ENCODE data around the gene CYP8B1. TPM values are rescaled to one million over a fixed set of nuclear protein-coding genes. Genes with fewer than 3 reads are reported as not detected.

The CYP8B1 gene
- total and polyA plus RNA-seq, 2 of the 13 experiments (the other 11 are each of a cell fraction or from before 2014, with no cell fraction given): 0.58 to 2.0 TPM

- TF ChIP-seq ZBTB14 (CRISPR knock-in tag; IDR thresholded peaks at IDR 0.05): no peak
- TF ChIP-seq TCF7 (IDR thresholded peaks at IDR 0.05; ENCODE audit: low read depth): peak; percentile 98
- no peak for TF ChIP-seq ZFP36 (IDR thresholded peaks at IDR 0.05; ENCODE audit: borderline replicate concordance, low read depth, low read length, partially characterized antibody)
- TF ChIP-seq ZSCAN22 (CRISPR knock-in tag; IDR thresholded peaks at IDR 0.05): no peak
- no peak for TF ChIP-seq ZNF850 (CRISPR knock-in tag; conservative IDR thresholded peaks at IDR 0.05)
- TF ChIP-seq CHD4 (IDR thresholded peaks at IDR 0.05; ENCODE audit: borderline replicate concordance, low read length): peak; percentile 83; the same call in 1 of the 2 replicates
- TF ChIP-seq MIER3 (CRISPR knock-in tag; IDR thresholded peaks at IDR 0.05; ENCODE audit: borderline replicate concordance): peak; percentile 86
- peak; percentile 58; the same call in 1 of the 2 replicates for TF ChIP-seq ZNF652 (CRISPR knock-in tag; IDR thresholded peaks at IDR 0.05; ENCODE audit: borderline replicate concordance, low read depth)
- TF ChIP-seq ATF5 (CRISPR knock-in tag; IDR thresholded peaks at IDR 0.05; ENCODE audit: low read depth): no peak
- TF ChIP-seq BCLAF1 (IDR thresholded peaks at IDR 0.05): no peak
- TF ChIP-seq HBP1 (CRISPR knock-in tag; IDR thresholded peaks at IDR 0.05; ENCODE audit: low read depth): no peak
- TF ChIP-seq ZNF331 (CRISPR knock-in tag; IDR thresholded peaks at IDR 0.05): peak; percentile 54; the same call in 1 of the 2 replicates
- peak; percentile 91 for TF ChIP-seq FOXK1 (CRISPR knock-in tag; IDR thresholded peaks at IDR 0.05; ENCODE audit: borderline replicate concordance, low read depth)
- TF ChIP-seq ZBTB39 (CRISPR knock-in tag; IDR thresholded peaks at IDR 0.05): 0 out of 2 replicates have a peak, but pooled peaks have one; percentile 43
- TF ChIP-seq MED13 (CRISPR knock-in tag; IDR thresholded peaks at IDR 0.05): peak; percentile 70; the same call in 1 of the 2 replicates
- TF ChIP-seq ZNF367 (CRISPR knock-in tag; IDR thresholded peaks at IDR 0.05; ENCODE audit: borderline replicate concordance): no peak
- TF ChIP-seq MYNN (CRISPR knock-in tag; IDR thresholded peaks at IDR 0.05; ENCODE audit: low read depth): no peak
- peak; percentile 85 for TF ChIP-seq HOXA3 (CRISPR knock-in tag; IDR thresholded peaks at IDR 0.05)
- TF ChIP-seq HDAC1 (CRISPR knock-in tag; IDR thresholded peaks at IDR 0.05): peak; percentile 89
- no peak for TF ChIP-seq REXO4 (CRISPR knock-in tag; IDR thresholded peaks at IDR 0.05; ENCODE audit: borderline replicate concordance)
- no peak for TF ChIP-seq PAX8 (CRISPR knock-in tag; IDR thresholded peaks at IDR 0.05; ENCODE audit: borderline replicate concordance)
- TF ChIP-seq ZNF556 (CRISPR knock-in tag; IDR thresholded peaks at IDR 0.05; ENCODE audit: borderline replicate concordance): peak; percentile 66; the same call in 1 of the 2 replicates
These were observed 21.9 kb downstream of the CYP8B1 start (continued) for GRCh38 chr3:42853739-42854302.

Measured in HepG2 (cell line).